Testis (tissue), 2 donors: ENCODE results near the gene SLC25A45.

Source experiments
- CTCF ChIP-seq, 3 experiments: fragments of 450-650 bp in 2 of 3; fragments of 200-600 bp in 1 of 3; sonication (generic) in 1 of 3; IDR thresholded peaks; one replicate each; pipeline ENCODE4 v1.5.1; 2016 to 2019; ENCODE audit warnings: antibody characterized with exemption in 3 of 3, mild to moderate bottlenecking in 2 of 3, moderate library complexity in 1 of 3
- POLR2A ChIP-seq: fragments of 450-650 bp; IDR thresholded peaks from one replicate; pipeline ENCODE4 v1.6.1; 2017; ENCODE audit warnings: antibody characterized with exemption, mild to moderate bottlenecking, moderate library complexity

GRCh38 chr11:65355013-65355775 lies 27.3 kb downstream of the SLC25A45 start:
- TF ChIP-seq CTCF (IDR thresholded peaks at IDR 0.05) (no peak), POLR2A (no peak)
